HL-60/S4 treated with phorbol 12-myristate 13-acetate at 8.2 ng/mL for 4 days and 3 days (cell line): ENCODE data around the gene PACRGL.
"Not testable (repeated sequence)": the region's sequence is repeated elsewhere in the genome, so short reads cannot be mapped to it uniquely, and the experiment has no call there.

Experiments
- in situ Hi-C: fragments of 300-500 bp; cut with MboI; formaldehyde crosslinking; loops from 2 replicates; pipeline ENCODE4 v1.15.0; 2022; ENCODE audit warnings: low sequenced_read_pairs

PACRGL gene

DNA sequence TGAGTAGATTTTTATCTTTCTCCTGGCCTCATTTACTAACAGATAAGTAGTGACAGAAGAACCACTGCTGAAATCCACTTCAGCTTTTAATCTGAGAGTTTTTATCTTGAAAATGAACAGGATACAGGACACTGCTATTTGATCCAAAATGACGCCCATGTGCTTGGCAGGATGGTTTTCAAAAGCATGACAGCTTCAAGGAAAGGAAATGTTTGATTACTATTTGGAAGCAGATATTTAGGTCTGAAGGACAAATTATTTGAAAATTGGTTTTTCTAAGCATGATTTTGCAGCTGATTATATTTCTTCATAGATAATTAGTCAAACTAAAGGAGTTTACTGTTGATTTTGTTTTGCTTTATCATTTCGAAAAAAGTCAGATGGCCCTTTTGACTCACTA, 11.1 kb downstream of the PACRGL start:
- in situ Hi-C loops, result no loop called here

- in situ Hi-C loops, result no loop called here
Measured at GRCh38 chr4:20723019-20723418, 22.8 kb downstream of the PACRGL start.

GRCh38 chr4:20723463-20723862, 23.2 kb downstream of the PACRGL start:
- in situ Hi-C loops, result no loop called here

- in situ Hi-C loops, result no loop called here
Measured at GRCh38 chr4:20724915-20725314, 24.7 kb downstream of the PACRGL start.

GRCh38 chr4:20735931-20736330, 35.7 kb downstream of the PACRGL start:
- in situ Hi-C loops, result no loop called here

GRCh38 chr4:20746000-20746399, 45.7 kb downstream of the PACRGL start:
- in situ Hi-C loops, result not testable (repeated sequence)

GRCh38 chr4:20752641-20753040, 52.4 kb downstream of the PACRGL start:
- in situ Hi-C loops, result no loop called here

- in situ Hi-C loops, result no loop called here
Measured at GRCh38 chr4:20754036-20754435, 53.8 kb downstream of the PACRGL start.

DNA sequence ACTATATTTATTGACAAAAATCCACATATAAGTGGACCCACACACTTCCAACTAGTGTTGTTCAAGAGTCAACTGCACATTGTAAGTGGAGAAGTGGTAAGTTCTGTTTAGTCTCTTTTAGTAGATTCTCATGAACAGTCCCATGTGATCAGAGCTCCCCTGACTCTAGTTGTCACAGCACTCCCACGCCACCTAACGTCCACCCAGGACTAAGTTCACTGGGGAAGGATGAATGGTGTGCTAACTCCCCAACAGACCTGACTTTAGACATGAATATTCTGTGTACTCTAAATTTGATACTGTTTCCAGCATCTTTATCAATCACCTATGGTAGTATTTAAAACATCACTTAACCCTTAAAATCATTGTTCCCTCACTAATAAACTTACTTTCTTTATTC, 59.8 kb downstream of the PACRGL start:
- in situ Hi-C loops, result no loop called here

GRCh38 chr4:20761382-20761781, 61.1 kb downstream of the PACRGL start:
- in situ Hi-C loops, result no loop called here

DNA sequence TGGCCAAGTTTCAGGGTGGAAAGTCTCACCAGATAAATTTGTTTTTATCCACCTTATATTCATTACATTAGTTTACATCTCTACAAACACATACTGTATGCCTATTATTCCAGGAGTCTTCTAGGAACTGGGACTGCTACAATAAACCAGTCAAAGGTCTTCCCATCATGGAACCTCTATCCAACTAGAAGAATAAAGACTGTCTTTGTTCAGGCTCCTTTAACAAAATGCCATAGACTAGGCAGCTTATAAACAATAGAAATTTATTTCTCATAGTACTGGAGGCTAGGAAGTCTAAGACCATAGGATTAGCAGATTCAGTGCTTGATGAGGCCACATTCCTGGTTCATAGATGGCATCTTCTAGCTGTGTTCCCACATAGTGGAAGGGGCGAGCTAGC, 61.6 kb downstream of the PACRGL start:
- in situ Hi-C loops, result no loop called here

DNA sequence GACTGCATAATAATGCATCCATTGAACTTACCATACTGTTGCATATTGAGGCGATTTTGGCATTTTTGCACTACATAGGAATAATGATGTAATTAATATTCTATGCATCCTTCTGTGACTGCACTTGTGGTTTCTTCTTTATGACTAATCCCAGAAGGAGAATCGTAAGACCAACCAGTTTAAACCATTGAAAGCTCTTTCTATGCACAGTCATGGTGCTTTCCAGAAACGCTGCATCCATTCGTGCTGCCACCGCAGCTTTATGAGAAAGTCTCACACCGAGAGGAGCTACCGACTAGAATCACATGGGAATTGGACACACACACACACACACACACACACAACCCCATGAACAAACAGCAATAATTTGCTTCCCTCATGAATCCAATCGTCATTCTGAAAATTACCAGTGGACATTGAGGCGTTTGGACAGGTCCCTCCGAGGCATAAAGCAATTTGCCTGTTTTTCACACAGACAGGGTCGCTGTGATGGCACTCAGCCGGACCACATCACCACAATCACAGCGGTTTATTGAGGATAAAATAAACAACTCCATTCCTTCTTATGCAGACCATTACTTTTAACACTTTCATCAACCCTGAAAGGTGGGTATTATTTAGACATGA, 64.2 kb downstream of the PACRGL start:
- in situ Hi-C loops, result no loop called here

- in situ Hi-C loops, result no loop called here
Measured at GRCh38 chr4:20773144-20773997, 73.1 kb downstream of the PACRGL start.

DNA sequence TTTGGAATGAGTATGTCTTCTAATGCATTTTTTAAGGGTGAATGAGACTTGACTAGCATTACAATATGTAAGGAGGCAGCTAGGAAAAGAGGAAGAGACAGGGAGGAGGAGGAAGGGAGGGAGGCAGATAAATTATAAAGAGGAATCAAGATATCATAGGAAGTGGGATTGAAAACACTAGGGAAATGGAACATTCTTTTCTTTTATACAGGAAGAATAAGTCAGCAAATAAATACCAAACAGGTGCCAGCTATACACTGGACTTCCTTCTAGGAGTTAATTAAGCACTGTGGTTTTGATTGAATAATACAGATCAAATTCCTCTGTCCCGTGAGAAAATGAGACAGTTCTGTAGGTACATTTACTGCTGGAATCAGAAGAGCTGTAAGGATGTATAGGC, 78.6 kb downstream of the PACRGL start:
- in situ Hi-C loops, result no loop called here

- in situ Hi-C loops, result not testable (repeated sequence)
Measured at GRCh38 chr4:20783134-20783533, 82.9 kb downstream of the PACRGL start.

- in situ Hi-C loops, result no loop called here
Measured at GRCh38 chr4:20787940-20788665, 87.8 kb downstream of the PACRGL start.
